NCI-H446 (cell line): ENCODE measurements around the gene TUBGCP3.

Source experiments
- DNase-seq, 2 experiments: peaks; one replicate each; lab custom pipeline; 2025; lab: John Stamatoyannopoulos, UW

The TUBGCP3 gene

GRCh38 chr13:112441226-112441625, 146.7 kb downstream of the TUBGCP3 start:
- no peak for DNase-seq

GRCh38 chr13:112438515-112438914, 149.4 kb downstream of the TUBGCP3 start:
- DNase-seq, result no peak

- no peak for DNase-seq
Observed at GRCh38 chr13:112438094-112438493, 149.9 kb downstream of the TUBGCP3 start.

GRCh38 chr13:112435973-112436372, 152.0 kb downstream of the TUBGCP3 start:
- DNase-seq, result no peak
